ENCODE measurements around the gene SAMD5.

- TF ChIP-seq, protein P1, sequence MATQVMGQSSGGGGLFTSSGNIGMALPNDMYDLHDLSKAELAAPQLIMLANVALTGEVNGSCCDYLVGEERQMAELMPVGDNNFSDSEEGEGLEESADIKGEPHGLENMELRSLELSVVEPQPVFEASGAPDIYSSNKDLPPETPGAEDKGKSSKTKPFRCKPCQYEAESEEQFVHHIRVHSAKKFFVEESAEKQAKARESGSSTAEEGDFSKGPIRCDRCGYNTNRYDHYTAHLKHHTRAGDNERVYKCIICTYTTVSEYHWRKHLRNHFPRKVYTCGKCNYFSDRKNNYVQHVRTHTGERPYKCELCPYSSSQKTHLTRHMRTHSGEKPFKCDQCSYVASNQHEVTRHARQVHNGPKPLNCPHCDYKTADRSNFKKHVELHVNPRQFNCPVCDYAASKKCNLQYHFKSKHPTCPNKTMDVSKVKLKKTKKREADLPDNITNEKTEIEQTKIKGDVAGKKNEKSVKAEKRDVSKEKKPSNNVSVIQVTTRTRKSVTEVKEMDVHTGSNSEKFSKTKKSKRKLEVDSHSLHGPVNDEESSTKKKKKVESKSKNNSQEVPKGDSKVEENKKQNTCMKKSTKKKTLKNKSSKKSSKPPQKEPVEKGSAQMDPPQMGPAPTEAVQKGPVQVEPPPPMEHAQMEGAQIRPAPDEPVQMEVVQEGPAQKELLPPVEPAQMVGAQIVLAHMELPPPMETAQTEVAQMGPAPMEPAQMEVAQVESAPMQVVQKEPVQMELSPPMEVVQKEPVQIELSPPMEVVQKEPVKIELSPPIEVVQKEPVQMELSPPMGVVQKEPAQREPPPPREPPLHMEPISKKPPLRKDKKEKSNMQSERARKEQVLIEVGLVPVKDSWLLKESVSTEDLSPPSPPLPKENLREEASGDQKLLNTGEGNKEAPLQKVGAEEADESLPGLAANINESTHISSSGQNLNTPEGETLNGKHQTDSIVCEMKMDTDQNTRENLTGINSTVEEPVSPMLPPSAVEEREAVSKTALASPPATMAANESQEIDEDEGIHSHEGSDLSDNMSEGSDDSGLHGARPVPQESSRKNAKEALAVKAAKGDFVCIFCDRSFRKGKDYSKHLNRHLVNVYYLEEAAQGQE (IDR thresholded peaks at IDR 0.05; ENCODE audit: insufficient read depth in 1 of 2, low read depth in 2 of 2, low read length in 2 of 2): no peak
- TF ChIP-seq TAF1 (IDR thresholded peaks at IDR 0.05; ENCODE audit: borderline replicate concordance, insufficient read depth, low read length) (no peak), POLR2AphosphoS5 (IDR thresholded peaks at IDR 0.05; ENCODE audit: low read depth, low read length) (no peak)
Measured at GRCh38 chr6:147553099-147553498, 44.6 kb downstream of the SAMD5 start.
